Trophoblast cell (in vitro differentiated cells and primary cell): ENCODE results near the gene OLIG2.

ENCODE experiments used
- DNase-seq, 2 donors: peaks; one replicate each; pipeline ENCODE4 v3.0.0-alpha.2; 2016
- H2AFZ ChIP-seq: 2 replicates; pipeline ENCODE4 v1.6.1; 2013; ENCODE audit warnings: low read length, moderate library complexity, mild to moderate bottlenecking; ENCODE audit not compliant: insufficient read depth, poor library complexity
- H2AK5ac ChIP-seq: 2 replicates; pipeline ENCODE4 v1.6.1; 2013; ENCODE audit warnings: mild to moderate bottlenecking, low read length
- H2BK120ac ChIP-seq: 2 replicates; pipeline ENCODE4 v1.6.1; 2013; ENCODE audit warnings: low read length, mild to moderate bottlenecking, moderate library complexity; ENCODE audit not compliant: insufficient read depth, poor library complexity
- H2BK12ac ChIP-seq: 2 replicates; pipeline ENCODE4 v1.6.1; 2013; ENCODE audit warnings: mild to moderate bottlenecking, low read length, moderate library complexity
- H2BK5ac ChIP-seq: 2 replicates; pipeline ENCODE4 v1.6.1; 2013; ENCODE audit warnings: low read length, low read depth, moderate library complexity, mild to moderate bottlenecking; ENCODE audit not compliant: poor library complexity
- H3K14ac ChIP-seq: 2 replicates; pipeline ENCODE4 v1.6.1; 2013; ENCODE audit warnings: mild to moderate bottlenecking, low read length
- H3K18ac ChIP-seq: 2 replicates; pipeline ENCODE4 v1.6.1; 2013; ENCODE audit warnings: mild to moderate bottlenecking, low read length
- H3K23ac ChIP-seq: 2 replicates; pipeline ENCODE4 v1.6.1; 2013; ENCODE audit warnings: low read length
- H3K27ac ChIP-seq: 2 replicates; pipeline ENCODE4 v1.5.1; 2013; ENCODE audit warnings: low read depth, mild to moderate bottlenecking, inconsistent platforms, low read length, moderate library complexity
- H3K27me3 ChIP-seq: 2 replicates; pipeline ENCODE4 v1.6.1; 2013; ENCODE audit warnings: inconsistent platforms, mild to moderate bottlenecking, low read length, moderate library complexity; ENCODE audit not compliant: insufficient read depth
- H3K36me3 ChIP-seq, 2 experiments: 1 replicate in 1 of 2; 2 replicates in 1 of 2; pipeline ENCODE4 v1.6.1; 2013; ENCODE audit warnings: low read length in 2 of 2, mild to moderate bottlenecking in 2 of 2, moderate library complexity in 1 of 2; ENCODE audit not compliant: insufficient read depth in 2 of 2, control insufficient read depth in 1 of 2
- H3K4ac ChIP-seq: 2 replicates; pipeline ENCODE4 v1.6.1; 2013; ENCODE audit warnings: low read depth, mild to moderate bottlenecking, low read length, moderate library complexity
- H3K4me1 ChIP-seq, 2 experiments: 1 replicate in 1 of 2; 2 replicates in 1 of 2; pipeline ENCODE4 v1.6.1; 2013; ENCODE audit warnings: low read length in 2 of 2, mild to moderate bottlenecking in 2 of 2, moderate library complexity in 1 of 2; ENCODE audit not compliant: insufficient read depth in 2 of 2, control insufficient read depth in 1 of 2
- H3K4me2 ChIP-seq: 2 replicates; pipeline ENCODE4 v1.6.1; 2013; ENCODE audit warnings: inconsistent platforms, mild to moderate bottlenecking, low read length, moderate library complexity
- H3K4me3 ChIP-seq: 2 replicates; pipeline ENCODE4 v1.5.1; 2013; ENCODE audit warnings: mild to moderate bottlenecking, low read depth, low read length, inconsistent platforms
- H3K79me1 ChIP-seq: one replicate; pipeline ENCODE4 v1.6.1; 2013; ENCODE audit warnings: low read length
- H3K79me2 ChIP-seq: 2 replicates; pipeline ENCODE4 v1.6.1; 2013; ENCODE audit warnings: low read length, mild to moderate bottlenecking; ENCODE audit not compliant: control insufficient read depth, insufficient read depth, poor library complexity
- H3K9ac ChIP-seq: 2 replicates; pipeline ENCODE4 v1.6.1; 2013; ENCODE audit warnings: mild to moderate bottlenecking, low read length
- H3K9me3 ChIP-seq: 2 replicates; pipeline ENCODE4 v1.6.1; 2013; ENCODE audit warnings: low read depth, mild to moderate bottlenecking, control low read depth, inconsistent platforms, low read length; ENCODE audit not compliant: insufficient read depth
- H4K12ac ChIP-seq: 2 replicates; pipeline ENCODE4 v1.6.1; 2013; ENCODE audit warnings: low read depth, mild to moderate bottlenecking, low read length, moderate library complexity
- H4K8ac ChIP-seq: 2 replicates; pipeline ENCODE4 v1.6.1; 2013; ENCODE audit warnings: low read depth, mild to moderate bottlenecking, low read length, moderate library complexity
- H4K91ac ChIP-seq: one replicate; pipeline ENCODE4 v1.6.1; 2013; ENCODE audit warnings: low read depth, mild to moderate bottlenecking, low read length, moderate library complexity
- WGBS: extraction: QIAGEN DNeasy Blood & Tissue Kit; methylation state at CpG from one replicate; pipeline ENCODE4 v1.1.7; 2013; ENCODE audit warnings: missing lambda C conversion rate; ENCODE audit not compliant: insufficient read length, insufficient coverage; ENCODE audit errors: extremely low coverage; 5-methylcytosine and 5-hydroxymethylcytosine counted together

OLIG2 gene

DNA sequence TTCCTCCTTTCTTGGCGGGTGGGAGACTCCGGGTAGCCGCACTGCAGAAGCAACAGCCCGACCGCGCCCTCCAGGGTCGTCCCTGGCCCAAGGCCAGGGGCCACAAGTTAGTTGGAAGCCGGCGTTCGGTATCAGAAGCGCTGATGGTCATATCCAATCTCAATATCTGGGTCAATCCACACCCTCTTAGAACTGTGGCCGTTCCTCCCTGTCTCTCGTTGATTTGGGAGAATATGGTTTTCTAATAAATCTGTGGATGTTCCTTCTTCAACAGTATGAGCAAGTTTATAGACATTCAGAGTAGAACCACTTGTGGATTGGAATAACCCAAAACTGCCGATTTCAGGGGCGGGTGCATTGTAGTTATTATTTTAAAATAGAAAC lies 2.5 kb downstream of the OLIG2 start:
- H3K14ac ChIP-seq: no peak overlapping the region
- H3K23ac ChIP-seq: no peak overlapping the region
- H3K36me3 ChIP-seq: no peaks in the 10 kb centered on the region
- WGBS: no CpG with 5 or more reads among the region's 15 CpGs
- no peak overlapping the region for H4K8ac ChIP-seq
- no peak overlapping the region for H3K9ac ChIP-seq
- H3K18ac ChIP-seq: no peak overlapping the region
- no peak overlapping the region for H3K4me3 ChIP-seq
- H4K12ac ChIP-seq: no peak overlapping the region
- H2AFZ ChIP-seq: no peak overlapping the region
- H3K27me3 ChIP-seq: peaks cover 92% of the 10 kb centered on the region
- no peak overlapping the region for H4K91ac ChIP-seq
- no peaks in the 10 kb centered on the region for H3K79me1 ChIP-seq
- DNase-seq: no peak
- H2AK5ac ChIP-seq: no peak overlapping the region
- H3K27ac ChIP-seq: no peak overlapping the region
- H2BK5ac ChIP-seq: no peak overlapping the region
- H3K4me1 ChIP-seq: peaks cover 0 to 1% of the 10 kb centered on the region in 2 experiments
- H3K79me2 ChIP-seq: no peaks in the 10 kb centered on the region
- no peak overlapping the region for H3K4me2 ChIP-seq
- H3K9me3 ChIP-seq: peaks cover 11% of the 10 kb centered on the region
- H2BK12ac ChIP-seq: no peak overlapping the region
- no peak overlapping the region for H3K4ac ChIP-seq
- no peak overlapping the region for H2BK120ac ChIP-seq

DNA sequence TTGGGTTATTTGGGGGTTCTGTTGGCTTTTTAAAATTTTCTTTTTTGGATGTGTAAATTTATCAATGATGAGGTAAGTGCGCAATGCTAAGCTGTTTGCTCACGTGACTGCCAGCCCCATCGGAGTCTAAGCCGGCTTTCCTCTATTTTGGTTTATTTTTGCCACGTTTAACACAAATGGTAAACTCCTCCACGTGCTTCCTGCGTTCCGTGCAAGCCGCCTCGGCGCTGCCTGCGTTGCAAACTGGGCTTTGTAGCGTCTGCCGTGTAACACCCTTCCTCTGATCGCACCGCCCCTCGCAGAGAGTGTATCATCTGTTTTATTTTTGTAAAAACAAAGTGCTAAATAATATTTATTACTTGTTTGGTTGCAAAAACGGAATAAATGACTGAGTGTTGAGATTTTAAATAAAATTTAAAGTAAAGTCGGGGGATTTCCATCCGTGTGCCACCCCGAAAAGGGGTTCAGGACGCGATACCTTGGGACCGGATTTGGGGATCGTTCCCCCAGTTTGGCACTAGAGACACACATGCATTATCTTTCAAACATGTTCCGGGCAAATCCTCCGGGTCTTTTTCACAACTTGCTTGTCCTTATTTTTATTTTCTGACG lies 3.1 kb downstream of the OLIG2 start:
- Histone ChIP-seq H3K4ac (no peak overlapping the region), H2BK5ac (no peak overlapping the region), H3K36me3 (no peaks in the 10 kb centered on the region), H3K27me3 (peaks cover 92% of the 10 kb centered on the region), H3K79me2 (no peaks in the 10 kb centered on the region), H4K91ac (no peak overlapping the region), H3K4me3 (no peak overlapping the region), H3K23ac (no peak overlapping the region), H2BK120ac (no peak overlapping the region), H3K14ac (no peak overlapping the region), H4K12ac (no peak overlapping the region), H2BK12ac (no peak overlapping the region), H3K27ac (no peak overlapping the region), H3K4me1 (no peaks in the 10 kb centered on the region), H3K4me2 (no peak overlapping the region), H3K18ac (no peak overlapping the region), H3K9ac (no peak overlapping the region), H3K79me1 (no peaks in the 10 kb centered on the region), H2AFZ (no peak overlapping the region), H3K9me3 (peaks cover 13% of the 10 kb centered on the region), H4K8ac (no peak overlapping the region), H2AK5ac (no peak overlapping the region)
- 100% methylated on average over 1 of the region's 28 CpGs for WGBS
- no peak for DNase-seq

DNA sequence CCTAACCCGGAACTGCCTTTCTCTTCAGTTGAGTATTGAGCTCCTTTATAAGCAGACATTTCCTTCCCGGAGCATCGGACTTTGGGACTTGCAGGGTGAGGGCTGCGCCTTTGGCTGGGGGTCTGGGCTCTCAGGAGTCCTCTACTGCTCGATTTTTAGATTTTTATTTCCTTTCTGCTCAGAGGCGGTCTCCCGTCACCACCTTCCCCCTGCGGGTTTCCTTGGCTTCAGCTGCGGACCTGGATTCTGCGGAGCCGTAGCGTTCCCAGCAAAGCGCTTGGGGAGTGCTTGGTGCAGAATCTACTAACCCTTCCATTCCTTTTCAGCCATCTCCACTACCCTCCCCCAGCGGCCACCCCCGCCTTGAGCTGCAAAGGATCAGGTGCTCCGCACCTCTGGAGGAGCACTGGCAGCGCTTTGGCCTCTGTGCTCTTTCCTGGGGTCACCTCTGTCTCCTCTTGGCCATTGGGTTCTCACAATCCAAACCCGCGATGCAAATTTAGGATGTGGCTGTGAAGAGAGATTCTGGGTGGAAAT lies 3.7 kb downstream of the OLIG2 start:
- no CpG with 5 or more reads among the region's 19 CpGs for WGBS
- H3K27me3 ChIP-seq: peaks cover 92% of the 10 kb centered on the region
- H3K36me3 ChIP-seq: no peaks in the 10 kb centered on the region
- no peak overlapping the region for H3K18ac ChIP-seq
- no peak for DNase-seq
- H3K4ac ChIP-seq: no peak overlapping the region
- no peak overlapping the region for H2BK5ac ChIP-seq
- H3K4me2 ChIP-seq: no peak overlapping the region
- H2BK12ac ChIP-seq: no peak overlapping the region
- H4K12ac ChIP-seq: no peak overlapping the region
- H3K27ac ChIP-seq: no peak overlapping the region
- no peaks in the 10 kb centered on the region for H3K79me2 ChIP-seq
- H3K4me3 ChIP-seq: no peak overlapping the region
- no peaks in the 10 kb centered on the region for H3K4me1 ChIP-seq
- H2AFZ ChIP-seq: no peak overlapping the region
- H3K9ac ChIP-seq: no peak overlapping the region
- no peaks in the 10 kb centered on the region for H3K79me1 ChIP-seq
- no peak overlapping the region for H4K91ac ChIP-seq
- H2BK120ac ChIP-seq: no peak overlapping the region
- H3K23ac ChIP-seq: no peak overlapping the region
- H3K9me3 ChIP-seq: peaks cover 11% of the 10 kb centered on the region
- H2AK5ac ChIP-seq: no peak overlapping the region
- no peak overlapping the region for H3K14ac ChIP-seq
- no peak overlapping the region for H4K8ac ChIP-seq

DNA sequence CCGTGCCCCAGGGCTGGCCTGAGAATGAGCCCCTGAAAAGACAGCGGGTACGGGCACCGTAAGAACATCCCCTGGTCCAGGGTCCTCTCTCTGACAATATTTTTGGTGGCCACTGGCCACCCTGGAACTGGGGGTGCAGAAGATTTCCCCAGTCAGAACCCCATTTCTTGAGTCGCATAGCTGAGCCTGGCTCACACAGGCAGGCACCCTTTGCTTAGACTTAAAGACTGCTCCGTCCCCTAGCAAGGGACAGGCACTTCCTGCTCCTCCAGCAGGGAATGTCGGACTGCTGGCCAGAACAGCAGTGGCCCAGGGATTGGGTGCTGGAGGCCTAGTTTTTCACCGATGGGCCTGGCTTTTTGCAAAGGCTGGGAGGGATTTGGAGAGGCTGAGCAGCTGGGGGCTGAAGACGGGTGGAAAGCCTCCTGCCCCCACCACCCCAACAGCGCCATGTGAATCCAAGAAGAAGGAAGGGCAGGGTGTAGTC lies 4.3 kb downstream of the OLIG2 start:
- Histone ChIP-seq H4K8ac (no peak overlapping the region), H4K91ac (no peak overlapping the region), H3K27ac (no peak overlapping the region), H3K4me1 (no peaks in the 10 kb centered on the region), H3K14ac (no peak overlapping the region), H2AFZ (no peak overlapping the region), H3K9me3 (peaks cover 11% of the 10 kb centered on the region), H2BK120ac (no peak overlapping the region), H3K79me1 (no peaks in the 10 kb centered on the region), H3K4me2 (no peak overlapping the region), H3K18ac (no peak overlapping the region), H2BK12ac (no peak overlapping the region), H3K36me3 (no peaks in the 10 kb centered on the region), H3K79me2 (no peaks in the 10 kb centered on the region), H3K23ac (no peak overlapping the region), H2BK5ac (no peak overlapping the region), H3K9ac (no peak overlapping the region), H3K4ac (no peak overlapping the region), H2AK5ac (no peak overlapping the region), H3K27me3 (peaks cover 92% of the 10 kb centered on the region), H3K4me3 (no peak overlapping the region), H4K12ac (no peak overlapping the region)
- DNase-seq: no peak
- WGBS: no CpG with 5 or more reads among the region's 10 CpGs
